Ectodermal cell (in vitro differentiated cells): ENCODE results near the gene TRAPPC1.

Experiments used
- H3K27ac ChIP-seq: 2 replicates; pipeline ENCODE4 v1.7.0; 2013; ENCODE audit warnings: mild to moderate bottlenecking, low read depth, low read length; ENCODE audit not compliant: insufficient read depth, poor library complexity, severe bottlenecking
- H3K27me3 ChIP-seq: 2 replicates; pipeline ENCODE4 v1.7.0; 2013; ENCODE audit warnings: mild to moderate bottlenecking, low read length; ENCODE audit not compliant: insufficient read depth, control insufficient read depth, poor library complexity, severe bottlenecking
- H3K36me3 ChIP-seq: one replicate; pipeline ENCODE4 v1.7.0; 2013; ENCODE audit warnings: low read length; ENCODE audit not compliant: control insufficient read depth, insufficient read depth
- H3K4me1 ChIP-seq: one replicate; pipeline ENCODE4 v1.7.0; 2013; ENCODE audit warnings: low read length; ENCODE audit not compliant: control insufficient read depth, insufficient read depth
- H3K4me3 ChIP-seq: 2 replicates; pipeline ENCODE4 v1.7.0; 2013; ENCODE audit warnings: low read depth, low read length, control low read depth; ENCODE audit not compliant: insufficient read depth
- H3K9me3 ChIP-seq: 2 replicates; pipeline ENCODE4 v1.7.0; 2013; ENCODE audit warnings: mild to moderate bottlenecking, low read length, moderate library complexity; ENCODE audit not compliant: control insufficient read depth
- WGBS, 2 experiments: methylation state at CpG; one replicate each; pipeline ENCODE4 v1.1.7; 2013; ENCODE audit warnings: missing lambda C conversion rate in 2 of 2; 5-methylcytosine and 5-hydroxymethylcytosine counted together

The TRAPPC1 gene

GRCh38 chr17:7903154-7904103, 28.3 kb downstream of the TRAPPC1 start:
- no peak overlapping the region for H3K4me3 ChIP-seq
- peaks cover 13% of the 10 kb centered on the region for H3K4me1 ChIP-seq
- H3K27ac ChIP-seq = peak overlapping the region; percentile 53
- no peaks in the 10 kb centered on the region for H3K9me3 ChIP-seq
- H3K36me3 ChIP-seq = peaks cover 4% of the 10 kb centered on the region
- WGBS, 2 experiments = 48 to 49% methylated on average over 22 of the region's 22 CpGs
- H3K27me3 ChIP-seq = no peaks in the 10 kb centered on the region

DNA sequence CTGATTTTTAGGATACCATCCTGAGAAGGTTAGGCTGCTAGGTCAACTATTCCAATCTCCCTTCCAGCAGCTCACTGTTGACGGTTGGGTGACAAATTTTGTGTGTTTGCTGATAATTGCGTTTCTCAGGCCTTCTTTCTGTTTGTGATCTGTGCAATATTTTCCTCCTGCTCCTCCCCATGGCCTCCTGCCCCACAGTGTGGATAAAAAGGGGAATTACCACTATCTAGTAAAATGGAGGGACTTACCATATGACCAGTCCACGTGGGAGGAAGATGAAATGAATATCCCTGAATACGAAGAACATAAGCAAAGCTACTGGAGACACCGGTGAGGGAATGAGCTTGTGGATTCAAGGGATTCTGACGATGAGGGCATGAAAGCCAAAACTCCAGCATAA, 34.0 kb downstream of the TRAPPC1 start:
- Histone ChIP-seq H3K36me3 (peaks cover 7% of the 10 kb centered on the region), H3K27ac (no peak overlapping the region), H3K9me3 (no peaks in the 10 kb centered on the region), H3K27me3 (no peaks in the 10 kb centered on the region), H3K4me3 (no peak overlapping the region), H3K4me1 (peaks cover under 1% of the 10 kb centered on the region)
- 85 to 86% methylated on average over 5 to 6 of the region's 6 CpGs for WGBS, 2 experiments

GRCh38 chr17:7897090-7897489, 34.7 kb downstream of the TRAPPC1 start:
- H3K27ac ChIP-seq = no peak overlapping the region
- no peak overlapping the region for H3K4me3 ChIP-seq
- no peaks in the 10 kb centered on the region for H3K9me3 ChIP-seq
- no peaks in the 10 kb centered on the region for H3K27me3 ChIP-seq
- peaks cover 7% of the 10 kb centered on the region for H3K36me3 ChIP-seq
- WGBS, 2 experiments = 96% methylated on average over 13 of the region's 13 CpGs
- H3K4me1 ChIP-seq = no peaks in the 10 kb centered on the region

DNA sequence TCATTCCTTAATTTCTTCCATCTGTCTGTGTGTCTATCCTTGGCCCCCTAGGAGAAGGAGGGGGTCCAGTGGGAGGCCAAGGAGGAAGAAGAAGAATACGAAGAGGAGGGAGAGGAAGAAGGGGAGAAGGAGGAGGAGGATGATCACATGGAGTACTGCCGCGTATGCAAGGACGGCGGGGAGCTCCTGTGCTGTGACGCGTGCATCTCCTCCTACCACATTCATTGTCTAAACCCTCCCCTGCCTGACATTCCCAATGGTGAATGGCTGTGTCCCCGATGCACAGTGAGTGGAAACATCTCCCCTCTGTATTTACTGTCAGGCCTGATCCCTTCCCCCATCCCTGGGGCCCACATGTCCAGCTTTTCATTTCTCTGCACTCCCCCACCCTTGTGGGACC, 36.9 kb downstream of the TRAPPC1 start:
- H3K4me3 ChIP-seq = no peak overlapping the region
- peaks cover 4% of the 10 kb centered on the region for H3K36me3 ChIP-seq
- no peaks in the 10 kb centered on the region for H3K9me3 ChIP-seq
- 90 to 97% methylated on average over 8 of the region's 8 CpGs for WGBS, 2 experiments
- no peaks in the 10 kb centered on the region for H3K27me3 ChIP-seq
- peaks cover 2% of the 10 kb centered on the region for H3K4me1 ChIP-seq
- H3K27ac ChIP-seq = no peak overlapping the region

DNA sequence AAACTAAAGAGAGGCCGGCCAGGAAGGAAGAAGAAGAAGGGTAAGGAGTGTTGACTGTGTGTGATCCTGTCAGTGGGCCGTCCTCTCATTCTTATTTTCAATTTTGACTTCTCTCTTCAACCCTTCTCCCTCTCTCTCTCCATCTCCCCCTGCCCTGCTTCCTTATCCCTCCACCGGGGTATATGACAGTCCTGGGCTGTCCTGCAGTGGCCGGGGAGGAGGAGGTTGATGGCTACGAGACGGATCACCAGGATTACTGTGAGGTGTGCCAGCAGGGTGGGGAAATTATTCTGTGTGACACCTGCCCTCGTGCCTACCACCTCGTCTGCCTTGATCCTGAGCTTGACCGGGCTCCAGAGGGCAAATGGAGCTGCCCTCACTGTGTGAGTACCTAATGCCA, 37.5 kb downstream of the TRAPPC1 start:
- H3K27ac ChIP-seq = no peak overlapping the region
- H3K27me3 ChIP-seq = no peaks in the 10 kb centered on the region

GRCh38 chr17:7893187-7893880, 38.4 kb downstream of the TRAPPC1 start:
- 94 to 96% methylated on average over 13 to 14 of the region's 15 CpGs for WGBS, 2 experiments
- Histone ChIP-seq H3K27ac (no peak overlapping the region), H3K4me1 (peaks cover 17% of the 10 kb centered on the region), H3K27me3 (no peaks in the 10 kb centered on the region), H3K36me3 (peaks cover 4% of the 10 kb centered on the region), H3K4me3 (no peak overlapping the region), H3K9me3 (no peaks in the 10 kb centered on the region)

More for the DNA sequence above, 37.5 kb downstream of the TRAPPC1 start:
- Histone ChIP-seq H3K4me1 (peaks cover 8% of the 10 kb centered on the region), H3K9me3 (no peaks in the 10 kb centered on the region), H3K4me3 (no peak overlapping the region), H3K36me3 (peaks cover 4% of the 10 kb centered on the region)
- WGBS, 2 experiments = 92 to 94% methylated on average over 8 to 9 of the region's 9 CpGs

GRCh38 chr17:7889166-7889955, 42.4 kb downstream of the TRAPPC1 start:
- H3K4me3 ChIP-seq = no peak overlapping the region
- no peaks in the 10 kb centered on the region for H3K36me3 ChIP-seq
- no peaks in the 10 kb centered on the region for H3K9me3 ChIP-seq
- H3K27ac ChIP-seq = no peak overlapping the region
- peaks cover 37% of the 10 kb centered on the region for H3K4me1 ChIP-seq
- WGBS, 2 experiments = 59 to 60% methylated on average over 11 of the region's 11 CpGs
- H3K27me3 ChIP-seq = peaks cover 13% of the 10 kb centered on the region

DNA sequence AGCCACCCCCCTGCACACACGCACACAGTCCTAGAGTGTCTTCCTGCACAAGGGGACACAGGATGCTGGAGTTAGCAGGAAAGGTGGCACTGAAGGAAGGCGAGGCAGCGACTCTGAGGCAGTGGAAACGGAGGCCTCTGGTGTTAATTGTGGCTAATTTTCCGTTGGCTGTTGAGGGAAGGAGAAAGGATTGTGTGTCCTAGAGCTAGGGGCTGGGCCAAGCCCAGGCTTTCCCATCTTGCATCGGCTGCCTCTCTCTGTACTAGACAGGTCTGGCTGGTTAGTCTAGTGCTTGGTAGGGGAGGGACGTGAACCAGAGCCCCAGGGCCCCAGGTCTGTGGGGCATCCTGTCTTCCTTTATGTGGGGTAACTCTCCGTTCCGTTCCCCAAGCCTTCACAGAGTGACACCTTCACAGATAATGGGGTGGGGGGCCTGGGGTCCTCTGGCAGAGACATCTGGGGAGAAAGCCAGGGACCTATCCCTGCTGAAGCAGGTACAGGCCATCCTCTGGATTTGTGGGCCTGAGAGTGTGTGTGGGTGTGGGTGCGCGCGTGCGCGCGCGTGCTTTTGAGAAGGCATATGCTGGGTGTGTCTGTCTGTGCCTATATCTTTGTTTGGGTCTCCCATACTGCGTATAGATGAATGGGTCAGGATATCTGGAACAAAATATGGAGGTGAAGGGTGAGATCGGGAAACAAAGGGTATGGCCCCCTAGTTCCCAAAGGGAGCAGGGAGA, 43.4 kb downstream of the TRAPPC1 start, which contains the start of gene CHD3:
Gene CHD3 (plus strand): TSS at position 606 of the 737 bp plus-strand sequence. CDS start 212 bp downstream, outside the sequence.
- no peaks in the 10 kb centered on the region for H3K9me3 ChIP-seq
- H3K36me3 ChIP-seq = no peaks in the 10 kb centered on the region
- H3K4me1 ChIP-seq = peaks cover 38% of the 10 kb centered on the region
- H3K4me3 ChIP-seq = peak within 1 kb of the TSS; percentile 7
- peaks cover 13% of the 10 kb centered on the region for H3K27me3 ChIP-seq
- no peak within 1 kb of the TSS for H3K27ac ChIP-seq
- 79 to 80% methylated on average over 18 of the region's 18 CpGs for WGBS, 2 experiments

DNA sequence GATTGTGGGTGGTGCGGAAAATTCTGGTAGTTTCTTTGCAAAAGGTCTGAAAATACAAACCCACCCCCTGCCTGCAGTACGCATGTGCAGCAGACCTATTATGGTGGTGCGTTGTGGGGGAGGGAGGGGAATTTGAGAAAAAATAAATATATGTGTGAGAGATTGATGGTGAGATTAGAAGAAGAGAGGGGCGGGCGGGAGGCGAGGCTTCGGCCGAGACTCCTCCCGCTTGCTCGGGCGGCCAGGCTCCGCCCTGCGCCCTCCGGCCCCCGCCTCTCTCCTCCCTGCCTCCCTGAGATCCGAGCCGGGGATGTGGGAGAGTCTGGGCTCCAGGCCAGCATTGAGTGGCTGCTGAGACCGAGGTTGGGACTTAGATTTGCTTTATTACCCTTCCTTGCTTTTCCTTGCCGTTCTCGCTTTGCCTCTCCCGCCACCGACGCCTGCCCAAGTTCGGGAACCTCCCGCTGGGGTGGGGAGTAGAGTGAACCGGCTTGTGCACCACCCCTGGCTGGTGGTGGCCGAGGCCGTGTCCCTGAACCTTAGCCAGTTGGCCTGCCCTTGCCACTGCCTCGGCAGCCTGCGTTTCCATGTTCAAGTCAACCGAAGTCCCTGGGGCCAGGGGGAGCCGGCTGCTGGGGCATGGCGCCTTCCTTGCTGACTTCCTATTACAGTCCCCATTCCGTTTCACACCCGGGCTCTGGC, 44.1 kb downstream of the TRAPPC1 start:
- peaks cover 39% of the 10 kb centered on the region for H3K4me1 ChIP-seq

More for the DNA sequence above, 44.1 kb downstream of the TRAPPC1 start:
- 7% methylated on average over 35 of the region's 35 CpGs for WGBS, 2 experiments
- H3K4me3 ChIP-seq = peak overlapping the region; percentile 57
- no peak overlapping the region for H3K27ac ChIP-seq
- H3K27me3 ChIP-seq = peaks cover 13% of the 10 kb centered on the region
- no peaks in the 10 kb centered on the region for H3K9me3 ChIP-seq
- H3K36me3 ChIP-seq = no peaks in the 10 kb centered on the region
